HEK293 (cell line): ENCODE measurements around the gene ULBP2.

Source experiments
- CTCF ChIA-PET: fragments of 350-600 bp; formaldehyde crosslinking; extraction: SDS; loops from one replicate; lab custom pipeline; 2021; ENCODE audit warnings: antibody characterized with exemption; lab: Yijun Ruan, JAX
- POLR2A ChIA-PET: fragments of 300-600 bp; formaldehyde crosslinking; extraction: SDS; loops from one replicate; lab custom pipeline; 2020; ENCODE audit warnings: antibody characterized with exemption, inconsistent platforms; lab: Yijun Ruan, JAX
- H3K27ac ChIP-seq: fragments of 200-500 bp; sonication (Bioruptor generic); 2 replicates; pipeline ENCODE4 v1.5.1; 2014; ENCODE audit warnings: low read depth, low read length, control low read depth, inconsistent platforms; ENCODE audit errors: extremely low read depth
- H3K36me3 ChIP-seq, 2 experiments: fragments of 200-500 bp in 1 of 2; sonication (Bioruptor generic) in 1 of 2; 1 replicate in 1 of 2; 2 replicates in 1 of 2; pipeline ENCODE4 v1.5.1; 2014 to 2017; ENCODE audit warnings: inconsistent platforms in 2 of 2, low read length in 2 of 2; ENCODE audit not compliant: control insufficient read depth in 2 of 2, insufficient read depth in 1 of 2
- H3K4me1 ChIP-seq: fragments of 200-500 bp; sonication (Bioruptor generic); 2 replicates; pipeline ENCODE4 v1.5.1; 2014; ENCODE audit warnings: mild to moderate bottlenecking, low read length, inconsistent platforms; ENCODE audit not compliant: control insufficient read depth, insufficient read depth
- H3K4me3 ChIP-seq: 2 replicates; pipeline ENCODE4 v1.5.1; 2011; ENCODE audit warnings: low read depth, mild to moderate bottlenecking, control low read depth, low read length, moderate library complexity
- H3K9me3 ChIP-seq: fragments of 200-500 bp; sonication (Bioruptor generic); 2 replicates; pipeline ENCODE4 v1.5.1; 2014; ENCODE audit warnings: low read depth, low read length, inconsistent platforms; ENCODE audit not compliant: control insufficient read depth, insufficient read depth
- BCL11A ChIP-seq: fragments of 450-650 bp; formaldehyde crosslinking; IDR thresholded peaks from 2 replicates; pipeline ENCODE4 v1.5.1; 2016; ENCODE audit warnings: low read depth, missing biosample characterization, missing genetic modification characterization
- BCL11B ChIP-seq: fragments of 450-650 bp; formaldehyde crosslinking; IDR thresholded peaks from 2 replicates; pipeline ENCODE4 v1.5.1; 2016; ENCODE audit warnings: low read depth, missing biosample characterization, missing genetic modification characterization
- HOXC10 ChIP-seq: sonication (generic); formaldehyde crosslinking; IDR thresholded peaks from 2 replicates; pipeline ENCODE4 v1.8.1; 2023; ENCODE audit warnings: mild to moderate bottlenecking, missing genetic modification reagents
- MYNN ChIP-seq: fragments of 450-650 bp; formaldehyde crosslinking; IDR thresholded peaks from 2 replicates; pipeline ENCODE4 v1.5.1; 2016; ENCODE audit warnings: missing biosample characterization, missing genetic modification characterization, borderline replicate concordance
- REPIN1 ChIP-seq: fragments of 450-650 bp; formaldehyde crosslinking; IDR thresholded peaks from 2 replicates; pipeline ENCODE4 v1.5.1; 2017; ENCODE audit warnings: missing biosample characterization, missing genetic modification characterization, low read depth
- SCRT1 ChIP-seq: fragments of 450-650 bp; formaldehyde crosslinking; IDR thresholded peaks from 2 replicates; pipeline ENCODE4 v1.5.1; 2016; ENCODE audit warnings: missing biosample characterization, missing genetic modification characterization, borderline replicate concordance
- SP2 ChIP-seq: fragments of 450-650 bp; formaldehyde crosslinking; IDR thresholded peaks from 2 replicates; pipeline ENCODE4 v1.5.1; 2016; ENCODE audit warnings: missing biosample characterization, missing genetic modification characterization
- ZBTB20 ChIP-seq: fragments of 450-650 bp; formaldehyde crosslinking; IDR thresholded peaks from 2 replicates; pipeline ENCODE4 v1.5.1; 2016; ENCODE audit warnings: missing biosample characterization, missing genetic modification characterization
- ZBTB48 ChIP-seq: fragments of 450-650 bp; formaldehyde crosslinking; IDR thresholded peaks from 2 replicates; pipeline ENCODE4 v1.5.1; 2016; ENCODE audit warnings: missing biosample characterization, missing genetic modification characterization
- ZNF148 ChIP-seq: fragments of 450-650 bp; formaldehyde crosslinking; IDR thresholded peaks from 2 replicates; pipeline ENCODE4 v1.5.0; 2017; ENCODE audit warnings: missing biosample characterization, missing genetic modification characterization, borderline replicate concordance
- ZNF19 ChIP-seq: fragments of 450-650 bp; formaldehyde crosslinking; IDR thresholded peaks from 2 replicates; pipeline ENCODE4; 2016; ENCODE audit warnings: missing biosample characterization, missing genetic modification characterization, low read depth
- ZNF211 ChIP-seq: fragments of 450-650 bp; formaldehyde crosslinking; IDR thresholded peaks from 2 replicates; pipeline ENCODE4 v1.5.1; 2016; ENCODE audit warnings: low read depth, missing biosample characterization, missing genetic modification characterization
- ZNF266 ChIP-seq: fragments of 450-650 bp; formaldehyde crosslinking; IDR thresholded peaks from 2 replicates; pipeline ENCODE4 v1.5.1; 2016; ENCODE audit warnings: missing biosample characterization, missing genetic modification characterization, low read depth
- ZNF350 ChIP-seq: fragments of 450-650 bp; formaldehyde crosslinking; IDR thresholded peaks from 2 replicates; pipeline ENCODE4 v1.5.0; 2017; ENCODE audit warnings: missing biosample characterization, mild to moderate bottlenecking, missing genetic modification characterization
- ZNF354C ChIP-seq: fragments of 450-650 bp; formaldehyde crosslinking; IDR thresholded peaks from 2 replicates; pipeline ENCODE4 v1.5.1; 2016; ENCODE audit warnings: missing biosample characterization, missing genetic modification characterization, low read depth, borderline replicate concordance
- ZNF529 ChIP-seq: fragments of 450-650 bp; formaldehyde crosslinking; IDR thresholded peaks from 2 replicates; pipeline ENCODE4 v1.5.1; 2017; ENCODE audit warnings: missing genetic modification characterization, missing biosample characterization; ENCODE audit not compliant: insufficient replicate concordance
- ZNF555 ChIP-seq: fragments of 450-650 bp; formaldehyde crosslinking; conservative IDR thresholded peaks from 2 replicates; pipeline ENCODE4 v1.5.1; 2017; ENCODE audit warnings: missing biosample characterization, mild to moderate bottlenecking, missing genetic modification characterization, inconsistent platforms
- ZNF596 ChIP-seq: fragments of 450-650 bp; IDR thresholded peaks from 2 replicates; pipeline ENCODE4 v1.5.0; 2018; ENCODE audit warnings: missing biosample characterization, mild to moderate bottlenecking, missing genetic modification characterization, moderate library complexity
- ZNF830 ChIP-seq: fragments of 450-650 bp; IDR thresholded peaks from 2 replicates; pipeline ENCODE4 v1.5.0; 2018; ENCODE audit warnings: missing biosample characterization, missing genetic modification characterization, low read depth, mild to moderate bottlenecking, moderate library complexity
- TF ChIP-seq, protein P1 (sequence below): fragments of 450-650 bp; formaldehyde crosslinking; IDR thresholded peaks from 2 replicates; pipeline ENCODE4 v1.5.1; 2017; ENCODE audit warnings: missing biosample characterization, missing genetic modification characterization

Gene ULBP2

DNA sequence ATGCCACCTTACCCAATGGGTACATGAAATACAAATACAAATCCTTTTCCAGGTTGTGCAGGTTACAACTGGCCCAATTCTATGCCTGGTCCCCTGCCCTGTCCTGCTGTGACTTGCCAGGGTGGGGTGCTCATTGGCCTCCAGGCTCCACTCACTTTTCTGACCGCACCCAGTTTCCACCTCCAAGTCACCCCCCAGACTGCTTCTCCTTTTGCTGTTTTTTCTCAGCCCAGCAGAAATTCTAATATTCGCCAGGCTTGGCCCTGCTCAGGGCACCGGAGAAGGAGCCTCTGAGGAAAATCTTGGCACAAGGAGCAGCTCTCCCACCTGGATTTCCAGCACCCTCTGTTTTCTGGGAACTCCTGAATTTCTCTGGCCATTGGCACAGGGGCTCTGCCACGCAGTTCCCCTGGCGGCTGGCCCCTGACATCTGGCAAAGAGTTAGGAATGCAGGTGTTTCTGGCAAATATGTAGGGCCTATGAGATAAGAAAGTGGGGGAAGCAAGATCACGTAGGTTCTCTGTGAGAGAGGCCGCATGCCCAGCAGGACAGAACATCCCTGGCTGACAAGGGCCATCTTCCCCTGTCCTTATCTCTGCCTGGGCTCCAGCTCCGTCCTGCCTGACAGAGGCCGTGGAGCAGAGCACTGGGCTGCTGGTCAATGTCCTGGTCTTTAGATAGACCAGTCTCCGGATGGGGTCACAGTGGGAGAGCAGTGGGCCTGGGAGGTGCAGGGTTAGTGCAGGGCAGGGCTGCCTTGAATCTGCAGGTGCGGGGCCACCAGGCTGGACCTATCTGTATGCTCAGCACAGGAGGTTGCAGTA is 41.0 kb upstream of the ULBP2 start (continued):
- TF ChIP-seq ZNF830 (tag by site-specific recombination) (no peak), ZNF350 (tag by site-specific recombination) (no peak), HOXC10 (CRISPR knock-in tag) (no peak)

- H3K4me3 ChIP-seq = no peak overlapping the region
- H3K36me3 ChIP-seq = no peaks in the 10 kb centered on the region
- ChIA-PET CTCF (interaction anchor here (0.6 to 1.2 kb wide), 5 partner anchors 11 to 516 kb away, joined by 3 to 4 read pairs (median 3); no protein-coding TSS in a partner anchor), POLR2A (no interaction called here)
- TF ChIP-seq SP2 (tag by site-specific recombination) = no peak
- no peak for TF ChIP-seq ZBTB20 (tag by site-specific recombination)
- no peak for TF ChIP-seq ZNF148
- no peak for TF ChIP-seq ZNF266 (tag by site-specific recombination)
- no peak for TF ChIP-seq ZNF596 (tag by site-specific recombination)
- no peak for TF ChIP-seq ZNF354C (tag by site-specific recombination)
- no peak for TF ChIP-seq ZNF529 (tag by site-specific recombination)
- TF ChIP-seq ZNF19 (tag by site-specific recombination) = no peak
- TF ChIP-seq BCL11A (tag by site-specific recombination) = no peak
- no peak for TF ChIP-seq ZNF211
- no peak for TF ChIP-seq REPIN1
- no peak for TF ChIP-seq BCL11B (tag by site-specific recombination)
- no peak for TF ChIP-seq ZNF555 (tag by site-specific recombination)
- TF ChIP-seq SCRT1 = no peak
- TF ChIP-seq, protein P1, sequence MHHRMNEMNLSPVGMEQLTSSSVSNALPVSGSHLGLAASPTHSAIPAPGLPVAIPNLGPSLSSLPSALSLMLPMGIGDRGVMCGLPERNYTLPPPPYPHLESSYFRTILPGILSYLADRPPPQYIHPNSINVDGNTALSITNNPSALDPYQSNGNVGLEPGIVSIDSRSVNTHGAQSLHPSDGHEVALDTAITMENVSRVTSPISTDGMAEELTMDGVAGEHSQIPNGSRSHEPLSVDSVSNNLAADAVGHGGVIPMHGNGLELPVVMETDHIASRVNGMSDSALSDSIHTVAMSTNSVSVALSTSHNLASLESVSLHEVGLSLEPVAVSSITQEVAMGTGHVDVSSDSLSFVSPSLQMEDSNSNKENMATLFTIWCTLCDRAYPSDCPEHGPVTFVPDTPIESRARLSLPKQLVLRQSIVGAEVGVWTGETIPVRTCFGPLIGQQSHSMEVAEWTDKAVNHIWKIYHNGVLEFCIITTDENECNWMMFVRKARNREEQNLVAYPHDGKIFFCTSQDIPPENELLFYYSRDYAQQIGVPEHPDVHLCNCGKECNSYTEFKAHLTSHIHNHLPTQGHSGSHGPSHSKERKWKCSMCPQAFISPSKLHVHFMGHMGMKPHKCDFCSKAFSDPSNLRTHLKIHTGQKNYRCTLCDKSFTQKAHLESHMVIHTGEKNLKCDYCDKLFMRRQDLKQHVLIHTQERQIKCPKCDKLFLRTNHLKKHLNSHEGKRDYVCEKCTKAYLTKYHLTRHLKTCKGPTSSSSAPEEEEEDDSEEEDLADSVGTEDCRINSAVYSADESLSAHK = no peak
- no peak for TF ChIP-seq ZBTB48 (tag by site-specific recombination)
- no peak for TF ChIP-seq MYNN (tag by site-specific recombination)
- no peaks in the 10 kb centered on the region for H3K9me3 ChIP-seq
- no peaks in the 10 kb centered on the region for H3K4me1 ChIP-seq
- no peak overlapping the region for H3K27ac ChIP-seq
These were observed 40.2 kb upstream of the ULBP2 start for GRCh38 chr6:149901444-149902140.
